GM12878 (cell line): ENCODE data around the gene STPG3. TPM values are rescaled to one million over a fixed set of nuclear protein-coding genes. Genes with fewer than 3 reads are reported as not detected.
A peak's percentile ranks its signal among the peaks of the same experiment; 100 is the strongest.

ENCODE experiments used
- ATAC-seq: fragments of 200-7000 bp; cut with Tn5 transposase; 3 replicates; pipeline ENCODE4 v1.9.1; 2020; ENCODE audit warnings: mild to moderate bottlenecking, moderate library complexity
- BruUV-seq: library from RNA; stranded (reverse); fragments of 400-500 nt; replicated peaks from 2 replicates; lab custom pipeline; 2021; lab: Mats Ljungman, UMichigan
- CTCF ChIA-PET: fragments of 300-600 bp; sonication (Branson Sonifier 250); formaldehyde crosslinking; extraction: SDS; loops from one replicate; lab custom pipeline; 2021; ENCODE audit warnings: inconsistent platforms; lab: Yijun Ruan, JAX
- POLR2A ChIA-PET: fragments of 350-600 bp; formaldehyde crosslinking; extraction: SDS; loops from one replicate; lab custom pipeline; 2021; ENCODE audit warnings: inconsistent platforms; lab: Charles Lee
- RAD21 ChIA-PET: fragments of 300-600 bp; sonication (Branson Sonifier 250); formaldehyde crosslinking; loops from one replicate; lab custom pipeline; 2023; ENCODE audit warnings: antibody characterized with exemption; ENCODE audit not compliant: unreplicated experiment; lab: Charles Lee
- SMC1A ChIA-PET: fragments of 300-600 bp; sonication (Branson Sonifier 250); formaldehyde crosslinking; loops from one replicate; lab custom pipeline; 2023; ENCODE audit not compliant: unreplicated experiment, uncharacterized antibody; lab: Charles Lee
- DNase-seq: peaks from one replicate; pipeline ENCODE4 v3.0.0-alpha.2; 2011; ENCODE audit warnings: low read depth, low spot score
- FAIRE-seq: peaks from 3 replicates; lab custom pipeline; 2011; peaks lifted over from hg19 to GRCh38; lab: Jason Lieb, UNC
- H2AFZ ChIP-seq: 2 replicates; pipeline ENCODE4 v1.6.0; 2011; ENCODE audit warnings: low read depth, low read length, control low read depth; ENCODE audit not compliant: control insufficient read depth
- H3K27ac ChIP-seq: 2 replicates; pipeline ENCODE4 v1.5.1; 2011; ENCODE audit warnings: control low read depth; ENCODE audit not compliant: control insufficient read depth, insufficient read depth
- H3K27me3 ChIP-seq, 2 experiments: replicated peaks in 1 of 2; 2 replicates each; pipeline versions ENCODE4 v1.6.0 to v1.6.1; 2011; ENCODE audit warnings: low read length in 1 of 2; ENCODE audit not compliant: control insufficient read depth in 2 of 2, insufficient read depth in 2 of 2
- H3K36me3 ChIP-seq, 2 experiments: 2 replicates each; pipeline ENCODE4 v1.5.1; 2011; ENCODE audit warnings: low read length in 1 of 2; ENCODE audit not compliant: control insufficient read depth in 2 of 2, insufficient read depth in 2 of 2
- H3K4me1 ChIP-seq: 2 replicates; pipeline ENCODE4 v1.6.1; 2011; ENCODE audit warnings: mild to moderate bottlenecking, low read length, moderate library complexity, mixed read lengths; ENCODE audit not compliant: control insufficient read depth, insufficient read depth
- H3K4me2 ChIP-seq: 2 replicates; pipeline ENCODE4 v1.6.0; 2011; ENCODE audit warnings: control low read depth; ENCODE audit not compliant: control insufficient read depth, insufficient read depth
- H3K4me3 ChIP-seq: fragments of 200-600 bp; sonication (generic); 2 replicates; pipeline ENCODE4 v1.5.1; 2016
- H3K79me2 ChIP-seq: 2 replicates; pipeline ENCODE4 v1.6.0; 2011; ENCODE audit warnings: low read length; ENCODE audit not compliant: control insufficient read depth, insufficient read depth
- H3K9ac ChIP-seq: 2 replicates; pipeline ENCODE4 v1.8.0; 2011; ENCODE audit warnings: low read length, control low read depth, mixed read lengths; ENCODE audit not compliant: control insufficient read depth, insufficient read depth
- H3K9me3 ChIP-seq: replicated peaks from 3 replicates; pipeline ENCODE4 v1.5.1; 2011; ENCODE audit warnings: mild to moderate bottlenecking, low read length; ENCODE audit not compliant: control insufficient read depth, insufficient read depth
- H4K20me1 ChIP-seq: 2 replicates; pipeline ENCODE4 v1.6.0; 2011; ENCODE audit not compliant: control insufficient read depth, insufficient read depth
- BMI1 ChIP-seq: fragments of 450-650 bp; IDR thresholded peaks from 2 replicates; pipeline ENCODE4 v1.6.1; 2016; ENCODE audit warnings: mild to moderate bottlenecking, moderate library complexity, borderline replicate concordance
- POLR2A ChIP-seq: IDR thresholded peaks from 2 replicates; pipeline ENCODE4 v1.6.1; 2011; ENCODE audit warnings: low read depth, mild to moderate bottlenecking, low read length
- POLR2AphosphoS2 ChIP-seq: IDR thresholded peaks from 2 replicates; pipeline ENCODE4 v1.6.1; 2011; ENCODE audit warnings: low read depth, mild to moderate bottlenecking, low read length, improper control_type of control experiment, moderate library complexity
- SKIL ChIP-seq: fragments of 450-650 bp; IDR thresholded peaks from 2 replicates; pipeline ENCODE4 v1.6.1; 2017; ENCODE audit warnings: mild to moderate bottlenecking, low read depth, inconsistent platforms; ENCODE audit not compliant: poor library complexity, severe bottlenecking
- WGBS: methylation state at CpG from one replicate; pipeline ENCODE4 v1.1.6; 2016; ENCODE audit warnings: low lambda C conversion rate; ENCODE audit not compliant: insufficient replicate concordance, insufficient coverage; ENCODE audit errors: missing lambda C conversion rate; 5-methylcytosine and 5-hydroxymethylcytosine counted together
- in situ Hi-C: fragments of 300-500 bp; cut with MboI; formaldehyde crosslinking; loops from 9 replicates; pipeline ENCODE4 v1.14.3; 2018; ENCODE audit warnings: mixed read lengths
- intact Hi-C: fragments of 100-400 bp; cut with micrococcal nuclease; formaldehyde crosslinking; loops from one replicate; pipeline ENCODE4 v1.14.2; 2022; ENCODE audit not compliant: unreplicated experiment
- polyA plus RNA-seq, 11 experiments: library from polyadenylated mRNA; depleted of rRNA in 4 of 11; unstranded in 6 of 11; stranded (reverse) in 5 of 11; fragments of >200 nt; fragmentation: Nextera tagmentation in 4 of 11; fragmentation: Illumina TruSeq in 1 of 11; extraction: Ambion mirVana in 4 of 11; extraction: Trizol in 1 of 11; gene quantifications; 1 replicate in 1 of 11; 2 replicates in 10 of 11; pipeline versions ENCODE4 v1.2.1 to v1.2.3, GENCODE V29; 2011 to 2016; ENCODE audit warnings: inconsistent platforms in 2 of 11, missing spikeins in 2 of 11, low read depth in 1 of 11
- total RNA-seq, 4 experiments: library from RNA; depleted of rRNA in 3 of 4; stranded (reverse); fragments of >200 nt in 3 of 4; fragmentation: Illumina TruSeq in 1 of 4; extraction: Trizol in 1 of 4; gene quantifications; 2 replicates each; pipeline versions ENCODE4 v1.2.1 to v1.2.3, GENCODE V29; 2013 to 2021

Gene STPG3
- total and polyA plus RNA-seq, 10 of the 15 experiments (the other 5 are each of a cell fraction or from before 2014, with no cell fraction given): not detected

GRCh38 chr9:137218754-137219271, 32.3 kb upstream of the STPG3 start:
- BruUV-seq: no TSS peak
- no peak overlapping the region for H2AFZ ChIP-seq
- TF ChIP-seq POLR2AphosphoS2: 0 out of 2 replicates have a peak, but pooled peaks have one; percentile 24
- no peak for TF ChIP-seq BMI1
- TF ChIP-seq POLR2A: peak; percentile 39; the same call in 1 of the 2 replicates
- WGBS: 84% methylated on average over 11 of the region's 12 CpGs
- peaks cover 0 to 2% of the 10 kb centered on the region in 2 experiments; a peak in 2 of 4 replicates for H3K36me3 ChIP-seq
- DNase-seq: no peak
- no peak overlapping the region for H3K4me3 ChIP-seq
- H3K27me3 ChIP-seq: no peaks in the 10 kb centered on the region
- POLR2A ChIA-PET: interaction anchor here (0.6 to 1.4 kb wide), 4 partner anchors 18 to 191 kb away, joined by 4 to 8 read pairs (median 4); partner anchors contain the start of gene TPRN
- no peak for ATAC-seq
- H3K79me2 ChIP-seq: no peaks in the 10 kb centered on the region
- intact Hi-C loops: no loop called here
- no peak for FAIRE-seq
- no peak overlapping the region for H3K27ac ChIP-seq
- peaks cover 5% of the 10 kb centered on the region; the same call in 1 of the 2 replicates for H3K4me1 ChIP-seq
- no peaks in the 10 kb centered on the region for H3K9me3 ChIP-seq
- SMC1A ChIA-PET: no interaction called here
- in situ Hi-C loops: no loop called here
- CTCF ChIA-PET: no interaction called here
- RAD21 ChIA-PET: no interaction called here
- H3K9ac ChIP-seq: no peak overlapping the region
- no peaks in the 10 kb centered on the region for H4K20me1 ChIP-seq
- H3K4me2 ChIP-seq: no peak overlapping the region

GRCh38 chr9:137219757-137220316, 31.2 kb upstream of the STPG3 start:
- Histone ChIP-seq H3K36me3 (peaks cover 0 to 2% of the 10 kb centered on the region in 2 experiments; a peak in 2 of 4 replicates), H3K27me3 (no peaks in the 10 kb centered on the region), H3K79me2 (no peaks in the 10 kb centered on the region), H2AFZ (no peak overlapping the region), H3K4me1 (peaks cover 12% of the 10 kb centered on the region), H3K9ac (no peak overlapping the region), H3K4me3 (no peak overlapping the region), H3K27ac (no peak overlapping the region), H3K4me2 (no peak overlapping the region), H4K20me1 (no peaks in the 10 kb centered on the region), H3K9me3 (no peaks in the 10 kb centered on the region)
- CTCF ChIA-PET: no interaction called here
- ATAC-seq (no peak), DNase-seq (no peak), FAIRE-seq (no peak)
- in situ Hi-C loops (no loop called here), intact Hi-C loops (loop anchor here (5.0 to 10.0 kb wide), 2 partner anchors 33 to 175 kb away; partner anchors contain the start of genes ANAPC2, NPDC1 and SSNA1)
- POLR2A ChIA-PET: interaction anchor here (0.6 to 1.4 kb wide), 3 partner anchors 19 to 69 kb away, joined by 4 to 5 read pairs (median 5); partner anchors contain the start of gene TPRN
- 94% methylated on average over 10 of the region's 10 CpGs for WGBS
- no peak for TF ChIP-seq SKIL
- TF ChIP-seq POLR2A: peak; percentile 41; the same call in 1 of the 2 replicates
- SMC1A ChIA-PET: interaction anchor here (0.5 to 1.1 kb wide), 2 partner anchors 17 to 101 kb away, joined by 3 read pairs; no protein-coding TSS in a partner anchor
- BruUV-seq: no TSS peak
- RAD21 ChIA-PET: interaction anchor here (0.5 kb wide), 1 partner anchor 267 kb away, joined by 3 read pairs; no protein-coding TSS in a partner anchor
